ENCODE results near the gene PLCG1. TPM values are rescaled to one million over a fixed set of nuclear protein-coding genes. Genes with fewer than 3 reads are reported as not detected.

PLCG1 gene
- total RNA-seq, 1 experiment from 2014 or later = 45.6 TPM

- no peak for TF ChIP-seq EZH2 (IDR thresholded peaks at IDR 0.05)
- TF ChIP-seq EGR1 (IDR thresholded peaks at IDR 0.05; ENCODE audit: low read depth) = no peak
- TF ChIP-seq MAX (IDR thresholded peaks at IDR 0.05) = no peak
- TF ChIP-seq RAD21 (IDR thresholded peaks at IDR 0.05; ENCODE audit: low read depth) = no peak
Observed at GRCh38 chr20:41145317-41145716, 8.0 kb downstream of the PLCG1 start (continued).

GRCh38 chr20:41145821-41146620 lies 8.7 kb downstream of the PLCG1 start:
- no peaks in the 10 kb centered on the region for H4K20me1 ChIP-seq (ENCODE audit: insufficient read depth)

More at GRCh38 chr20:41145821-41146620, 8.7 kb downstream of the PLCG1 start:
- ChIA-PET POLR2A (no interaction called here), RAD21 (ENCODE audit: low non-redundant PET in 1 of 2, low total read pairs in 2 of 2, uncharacterized antibody in 2 of 2, unreplicated experiment in 2 of 2) (no interaction called here), CTCF (interaction anchor here (1.2 kb wide), 1 partner anchor 11 kb away, joined by 4 read pairs; no protein-coding TSS in a partner anchor)
- no peaks in the 10 kb centered on the region for H3K9me3 ChIP-seq (ENCODE audit: control insufficient read depth in 1 of 2, insufficient read depth in 1 of 2, low read depth in 1 of 2, low read length in 2 of 2)
- ATAC-seq (no peak), DNase-seq (ENCODE audit: low read depth, low spot score) (no peak)
- intact Hi-C loops (cut with micrococcal nuclease) = no loop called here
- no peak overlapping the region for H3K9ac ChIP-seq (ENCODE audit: low read length)
- no peak overlapping the region for H3K27ac ChIP-seq (ENCODE audit: low read depth, low read length)
- no TSS peak for BruUV-seq (replicated peaks)
- no peaks in the 10 kb centered on the region for H3K36me3 ChIP-seq (ENCODE audit: control insufficient read depth in 1 of 2, insufficient read depth in 2 of 2, low read length in 2 of 2)
- peaks cover 4 to 10% of the 10 kb centered on the region in 2 experiments; a peak in 2 of 4 replicates for H3K4me1 ChIP-seq (ENCODE audit: control insufficient read depth in 1 of 2, insufficient read depth in 2 of 2, low read length in 2 of 2)
- peaks cover 62% of the 10 kb centered on the region for H3K79me2 ChIP-seq (ENCODE audit: insufficient read depth, low read length)
- TF ChIP-seq POLR2AphosphoS5 (IDR thresholded peaks at IDR 0.05; ENCODE audit: low read depth, low read length) (no peak), MAX (IDR thresholded peaks at IDR 0.05) (no peak)
- H3K9me2 ChIP-seq (ENCODE audit: insufficient read depth) = no peaks in the 10 kb centered on the region
- no peak overlapping the region for H2AFZ ChIP-seq (ENCODE audit: low read depth, low read length, poor library complexity, severe bottlenecking)
- H3K4me3 ChIP-seq (replicated peaks in 1 of 2; ENCODE audit: low read depth in 1 of 2, low read length in 2 of 2) = no peak overlapping the region
- H3K27me3 ChIP-seq (ENCODE audit: insufficient read depth, low read length) = no peaks in the 10 kb centered on the region
- H3K4me2 ChIP-seq (ENCODE audit: low read length) = no peak overlapping the region
